Endothelial cell of umbilical vein (primary cell): ENCODE results near the gene TRAF3. TPM values are rescaled to one million over a fixed set of nuclear protein-coding genes. Genes with fewer than 3 reads are reported as not detected.

Experiments
- BruUV-seq: library from RNA; stranded (reverse); fragments of 400-500 nt; replicated peaks from 2 replicates; lab custom pipeline; 2021; lab: Mats Ljungman, UMichigan
- CTCF ChIA-PET: fragments of 300-600, 350-600 bp; sonication (Branson Sonifier 250); formaldehyde crosslinking; loops from one replicate; lab custom pipeline; 2021; ENCODE audit warnings: antibody characterized with exemption, inconsistent platforms; lab: Charles Lee
- POLR2A ChIA-PET: fragments of 300-600, 350-600 bp; sonication (Branson Sonifier 250); formaldehyde crosslinking; loops from one replicate; lab custom pipeline; 2021; ENCODE audit warnings: antibody characterized with exemption, inconsistent platforms; lab: Charles Lee
- DNase-seq: peaks from one replicate; pipeline ENCODE4 v3.0.0-alpha.2; 2011; ENCODE audit warnings: low read depth, low spot score
- FAIRE-seq: peaks from 2 replicates; lab custom pipeline; 2011; peaks lifted over from hg19 to GRCh38; lab: Jason Lieb, UNC
- H2AFZ ChIP-seq: 2 replicates; pipeline ENCODE4 v1.6.0; 2012; ENCODE audit warnings: low read depth, low read length, control low read depth, inconsistent platforms
- H3K27ac ChIP-seq: 2 replicates; pipeline ENCODE4 v1.5.1; 2011; ENCODE audit warnings: low read depth, mild to moderate bottlenecking, control low read depth, low read length, moderate library complexity; ENCODE audit not compliant: insufficient read depth
- H3K27me3 ChIP-seq, 2 experiments: 2 replicates each; pipeline versions ENCODE4 v1.6.0 to v1.6.1; 2011; ENCODE audit warnings: low read length in 2 of 2, mixed read lengths in 1 of 2; ENCODE audit not compliant: control insufficient read depth in 2 of 2, insufficient read depth in 2 of 2
- H3K36me3 ChIP-seq, 2 experiments: 2 replicates in 1 of 2; 3 replicates in 1 of 2; pipeline ENCODE4 v1.5.1; 2011; ENCODE audit warnings: low read length in 2 of 2, mild to moderate bottlenecking in 1 of 2, moderate library complexity in 1 of 2; ENCODE audit not compliant: control insufficient read depth in 2 of 2, insufficient read depth in 2 of 2; ENCODE audit errors: extremely low read depth in 1 of 2
- H3K4me1 ChIP-seq: 3 replicates; pipeline ENCODE4 v1.5.1; 2011; ENCODE audit warnings: mild to moderate bottlenecking, low read length; ENCODE audit not compliant: control insufficient read depth, insufficient read depth; ENCODE audit errors: extremely low read depth
- H3K4me2 ChIP-seq: 2 replicates; pipeline ENCODE4 v1.6.1; 2011; ENCODE audit warnings: low read length, control low read depth, mixed read lengths; ENCODE audit not compliant: insufficient read depth
- H3K4me3 ChIP-seq, 3 experiments: fragments of 200-600 bp in 1 of 3; sonication (generic), shearing (Covaris generic) in 1 of 3; replicated peaks in 1 of 3; 2 replicates each; pipeline ENCODE4 v1.5.1; 2011 to 2016; ENCODE audit warnings: control low read depth in 3 of 3, low read length in 3 of 3, mild to moderate bottlenecking in 2 of 3, inconsistent platforms in 1 of 3, low read depth in 1 of 3, moderate library complexity in 1 of 3; ENCODE audit not compliant: insufficient read depth in 1 of 3
- H3K79me2 ChIP-seq: 2 replicates; pipeline ENCODE4 v1.6.0; 2012; ENCODE audit warnings: low read length, inconsistent platforms; ENCODE audit not compliant: control insufficient read depth, insufficient read depth
- H3K9ac ChIP-seq: replicated peaks from 2 replicates; pipeline ENCODE3; 2011; ENCODE audit warnings: low read length, control low read depth; ENCODE audit not compliant: insufficient read depth; ENCODE audit errors: extremely low read depth
- H3K9me1 ChIP-seq: replicated peaks from 3 replicates; pipeline ENCODE4 v1.6.0; 2011; ENCODE audit warnings: mild to moderate bottlenecking, low read length; ENCODE audit not compliant: control insufficient read depth, insufficient read depth; ENCODE audit errors: extremely low read depth
- H3K9me3 ChIP-seq: replicated peaks from 2 replicates; pipeline ENCODE4 v1.5.1; 2012; ENCODE audit warnings: low read length, inconsistent platforms; ENCODE audit not compliant: control insufficient read depth, insufficient read depth
- H4K20me1 ChIP-seq: replicated peaks from 2 replicates; pipeline ENCODE3; 2011; ENCODE audit warnings: mild to moderate bottlenecking, low read length; ENCODE audit not compliant: control insufficient read depth, insufficient read depth; ENCODE audit errors: extremely low read depth
- CTCF ChIP-seq, 2 donors: IDR thresholded peaks; 1 replicate in 1 of 2; 2 replicates in 1 of 2; pipeline ENCODE4 v1.5.1; 2011; ENCODE audit warnings: low read length in 2 of 2, mild to moderate bottlenecking in 2 of 2, moderate library complexity in 2 of 2, control low read depth in 1 of 2, inconsistent platforms in 1 of 2, low read depth in 1 of 2; ENCODE audit not compliant: insufficient read depth in 1 of 2; ENCODE audit errors: extremely low read depth in 1 of 2
- EZH2 ChIP-seq: IDR thresholded peaks from 2 replicates; pipeline ENCODE4 v1.6.1; 2012; ENCODE audit warnings: borderline replicate concordance, low read depth, mild to moderate bottlenecking, moderate library complexity, low read length, inconsistent platforms; ENCODE audit not compliant: severe bottlenecking
- FOS ChIP-seq: IDR thresholded peaks from 2 replicates; pipeline ENCODE4 v1.6.1; 2011; ENCODE audit warnings: mild to moderate bottlenecking, low read length, moderate library complexity, borderline replicate concordance; ENCODE audit not compliant: insufficient read depth
- GATA2 ChIP-seq: IDR thresholded peaks from 2 replicates; pipeline ENCODE4 v1.7.0; 2011; ENCODE audit warnings: low read depth, mild to moderate bottlenecking, moderate library complexity, mixed read lengths, low read length; ENCODE audit not compliant: insufficient read length, insufficient read depth
- JUN ChIP-seq: IDR thresholded peaks from 2 replicates; pipeline ENCODE4 v1.6.1; 2011; ENCODE audit warnings: borderline replicate concordance, low read depth; ENCODE audit not compliant: insufficient read length, insufficient read depth
- MAX ChIP-seq: IDR thresholded peaks from 2 replicates; pipeline ENCODE4 v1.6.1; 2011; ENCODE audit not compliant: insufficient read depth, insufficient read length
- MYC ChIP-seq: IDR thresholded peaks from one replicate; pipeline ENCODE4 v1.6.1; 2011; ENCODE audit warnings: mild to moderate bottlenecking, low read depth, low read length
- POLR2A ChIP-seq: IDR thresholded peaks from 2 replicates; pipeline ENCODE4 v1.6.1; 2012; ENCODE audit warnings: low read depth, mild to moderate bottlenecking, control low read depth, low read length
- POLR2AphosphoS5 ChIP-seq: IDR thresholded peaks from 2 replicates; pipeline ENCODE4 v1.6.1; 2012; ENCODE audit warnings: low read depth, mild to moderate bottlenecking, control low read depth, low read length, moderate library complexity; ENCODE audit not compliant: insufficient read depth
- dilution Hi-C: fragments of 300-500 bp; cut with MboI; formaldehyde crosslinking; loops from one replicate; pipeline ENCODE4 v1.15.0; 2019; ENCODE audit warnings: low sequenced_read_pairs; ENCODE audit not compliant: extremely low pct_ligation_motif_present
- intact Hi-C: fragments of 100-400 bp; cut with micrococcal nuclease; formaldehyde crosslinking; loops from one replicate; pipeline ENCODE4 v1.10.0; 2022
- polyA plus RNA-seq, 4 experiments: library from polyadenylated mRNA; depleted of rRNA in 3 of 4; stranded (reverse) in 3 of 4; unstranded in 1 of 4; fragments of >200 nt; gene quantifications; 2 replicates each; pipeline versions ENCODE4 v1.2.1 to v1.2.3, GENCODE V29; 2011 to 2012; ENCODE audit warnings: missing spikeins in 1 of 4
- total RNA-seq: library from RNA; stranded (reverse); gene quantifications from 2 replicates; pipeline ENCODE4 v1.2.3, GENCODE V29; 2021

The TRAF3 gene
- total and polyA plus RNA-seq, 2 donors (not counting 3 experiments of a cell fraction or from before 2014, with no cell fraction given): 14.4 to 27.6 TPM

GRCh38 chr14:102870246-102870645 is 93.0 kb downstream of the TRAF3 start:
- POLR2A ChIA-PET: no interaction called here
- H3K27ac ChIP-seq: no peak overlapping the region
- no TSS peak for BruUV-seq
- H3K9me1 ChIP-seq: no peaks in the 10 kb centered on the region
- H3K27me3 ChIP-seq: no peaks in the 10 kb centered on the region
- intact Hi-C loops (no loop called here), dilution Hi-C loops (no loop called here)
- H3K36me3 ChIP-seq: peaks cover 3 to 11% of the 10 kb centered on the region in 2 experiments
- no peak overlapping the region for H3K4me2 ChIP-seq
- FAIRE-seq (no peak), DNase-seq (no peak)
- H2AFZ ChIP-seq: no peak overlapping the region
- H3K4me3 ChIP-seq: no peak overlapping the region
- no peak overlapping the region for H3K9ac ChIP-seq
- TF ChIP-seq POLR2AphosphoS5: no peak
- TF ChIP-seq MYC: no peak
- TF ChIP-seq JUN: no peak
- TF ChIP-seq MAX: no peak
- TF ChIP-seq POLR2A: no peak
- TF ChIP-seq CTCF (IDR thresholded peaks at IDR 0.05; ENCODE audit: extremely low read depth in 1 of 2, insufficient read depth in 1 of 2, low read depth in 1 of 2, low read length in 2 of 2): no peak
- TF ChIP-seq EZH2: no peak
- TF ChIP-seq FOS: no peak
- no peak for TF ChIP-seq GATA2
- H3K4me1 ChIP-seq: no peaks in the 10 kb centered on the region
- H4K20me1 ChIP-seq: no peaks in the 10 kb centered on the region
- H3K9me3 ChIP-seq: no peaks in the 10 kb centered on the region
- CTCF ChIA-PET: no interaction called here
- no peaks in the 10 kb centered on the region for H3K79me2 ChIP-seq
